H9 (cell line): ENCODE measurements around the gene LLCFC1. TPM values are rescaled to one million over a fixed set of nuclear protein-coding genes. Genes with fewer than 3 reads are reported as not detected.

Experiments used
- DNase-seq: peaks from one replicate; pipeline ENCODE4 v3.0.0-alpha.2; 2017
- H2AFZ ChIP-seq: one replicate; pipeline ENCODE4 v1.6.1; 2013; ENCODE audit warnings: mild to moderate bottlenecking, low read length, control low read depth, moderate library complexity
- H2AK5ac ChIP-seq: 2 replicates; pipeline ENCODE4 v1.6.1; 2013; ENCODE audit warnings: low read length, control low read depth, mixed read lengths; ENCODE audit not compliant: insufficient read length
- H2BK120ac ChIP-seq: one replicate; pipeline ENCODE4 v1.6.1; 2013; ENCODE audit warnings: low read depth, mild to moderate bottlenecking, low read length, control low read depth, inconsistent platforms; ENCODE audit not compliant: poor library complexity, severe bottlenecking
- H2BK12ac ChIP-seq: 2 replicates; pipeline ENCODE4 v1.6.1; 2013; ENCODE audit warnings: low read length, control low read depth, mixed read lengths, low read depth; ENCODE audit not compliant: insufficient read length
- H2BK15ac ChIP-seq: 2 replicates; pipeline ENCODE4 v1.6.1; 2013; ENCODE audit warnings: low read depth, low read length, control low read depth
- H2BK20ac ChIP-seq: one replicate; pipeline ENCODE4 v1.6.1; 2013; ENCODE audit warnings: low read depth, mild to moderate bottlenecking, low read length, control low read depth, inconsistent platforms; ENCODE audit not compliant: poor library complexity, severe bottlenecking
- H2BK5ac ChIP-seq: 2 replicates; pipeline ENCODE4 v1.6.1; 2013; ENCODE audit warnings: low read length, control low read depth, mixed read lengths; ENCODE audit not compliant: insufficient read length
- H3K14ac ChIP-seq: 2 replicates; pipeline ENCODE4 v1.6.1; 2013; ENCODE audit warnings: low read length, control low read depth; ENCODE audit not compliant: insufficient read depth
- H3K18ac ChIP-seq: 2 replicates; pipeline ENCODE4 v1.6.1; 2013; ENCODE audit warnings: low read depth, mild to moderate bottlenecking, mixed read lengths, low read length, control low read depth; ENCODE audit not compliant: insufficient read length
- H3K23ac ChIP-seq: 2 replicates; pipeline ENCODE4 v1.6.1; 2013; ENCODE audit warnings: low read length, control low read depth, mixed read lengths, low read depth; ENCODE audit not compliant: insufficient read length
- H3K23me2 ChIP-seq: 2 replicates; pipeline ENCODE4 v1.6.1; 2013; ENCODE audit warnings: low read depth, mild to moderate bottlenecking, mixed read lengths, low read length, control low read depth; ENCODE audit not compliant: insufficient read length, poor library complexity, severe bottlenecking
- H3K27ac ChIP-seq: 2 replicates; pipeline ENCODE4 v1.5.1; 2013; ENCODE audit warnings: low read length, control low read depth, mixed read lengths, low read depth; ENCODE audit not compliant: insufficient read length
- H3K27me3 ChIP-seq: 2 replicates; pipeline ENCODE4 v1.6.1; 2013; ENCODE audit warnings: low read length, control low read depth, inconsistent platforms; ENCODE audit not compliant: insufficient read depth
- H3K4ac ChIP-seq: 2 replicates; pipeline ENCODE4 v1.6.1; 2013; ENCODE audit warnings: low read depth, mild to moderate bottlenecking, control low read depth, inconsistent platforms, low read length, moderate library complexity
- H3K4me1 ChIP-seq: 2 replicates; pipeline ENCODE4 v1.6.1; 2013; ENCODE audit warnings: low read length, control low read depth, inconsistent platforms; ENCODE audit not compliant: insufficient read depth
- H3K4me2 ChIP-seq: 2 replicates; pipeline ENCODE4 v1.6.1; 2013; ENCODE audit warnings: low read length, control low read depth, mixed read lengths; ENCODE audit not compliant: insufficient read length, insufficient read depth
- H3K56ac ChIP-seq: 2 replicates; pipeline ENCODE4 v1.6.1; 2013; ENCODE audit warnings: low read depth, mild to moderate bottlenecking, mixed read lengths, low read length, control low read depth; ENCODE audit not compliant: insufficient read length
- H3K79me1 ChIP-seq: 2 replicates; pipeline ENCODE4 v1.6.1; 2013; ENCODE audit warnings: low read depth, mild to moderate bottlenecking, moderate library complexity, low read length, control low read depth, inconsistent platforms; ENCODE audit not compliant: insufficient read depth, poor library complexity, severe bottlenecking
- H3K79me2 ChIP-seq: 2 replicates; pipeline ENCODE4 v1.6.1; 2013; ENCODE audit warnings: low read length, control low read depth, inconsistent platforms; ENCODE audit not compliant: insufficient read depth
- H3K9ac ChIP-seq: 2 replicates; pipeline ENCODE4 v1.6.1; 2013; ENCODE audit warnings: low read length, control low read depth, mixed read lengths; ENCODE audit not compliant: insufficient read length; ENCODE audit errors: extremely low read depth
- H3K9me3 ChIP-seq: one replicate; pipeline ENCODE4 v1.6.1; 2013; ENCODE audit warnings: low read depth, low read length, inconsistent platforms; ENCODE audit not compliant: control insufficient read depth
- H3T11ph ChIP-seq: one replicate; pipeline ENCODE4 v1.6.1; 2013; ENCODE audit warnings: mild to moderate bottlenecking, low read length, control low read depth, inconsistent platforms
- H4K20me1 ChIP-seq: one replicate; pipeline ENCODE4 v1.6.1; 2013; ENCODE audit not compliant: control insufficient read depth, insufficient read length, insufficient read depth
- H4K5ac ChIP-seq: 2 replicates; pipeline ENCODE4 v1.6.1; 2013; ENCODE audit warnings: low read depth, mild to moderate bottlenecking, mixed read lengths, low read length, control low read depth; ENCODE audit not compliant: insufficient read length
- H4K8ac ChIP-seq: replicated peaks from 2 replicates; pipeline ENCODE4 v1.6.1; 2013; ENCODE audit warnings: low read length, control low read depth, mixed read lengths, low read depth; ENCODE audit not compliant: insufficient read length
- H4K91ac ChIP-seq: 2 replicates; pipeline ENCODE4 v1.6.1; 2013; ENCODE audit warnings: low read depth, mild to moderate bottlenecking, moderate library complexity, mixed read lengths, low read length, control low read depth; ENCODE audit not compliant: insufficient read length
- H3K27ac Mint-ChIP-seq, 3 experiments: 2 replicates in 2 of 3; 3 replicates in 1 of 3; pipeline ENCODE4 v1.8.0; 2020 to 2021; ENCODE audit warnings: mixed read lengths in 3 of 3, mild to moderate bottlenecking in 1 of 3, moderate library complexity in 1 of 3
- H3K27me3 Mint-ChIP-seq: 2 replicates; pipeline ENCODE4 v1.8.0; 2021; ENCODE audit warnings: low read depth, mild to moderate bottlenecking, moderate library complexity, mixed read lengths
- H3K36me3 Mint-ChIP-seq, 3 experiments: 2 replicates in 2 of 3; 3 replicates in 1 of 3; pipeline ENCODE4 v1.8.0; 2020 to 2021; ENCODE audit warnings: low read depth in 3 of 3, mixed read lengths in 3 of 3; ENCODE audit not compliant: insufficient read depth in 1 of 3
- H3K4me1 Mint-ChIP-seq, 2 experiments: 2 replicates each; pipeline ENCODE4 v1.8.0; 2020; ENCODE audit warnings: mixed read lengths in 2 of 2
- H3K4me3 Mint-ChIP-seq, 2 experiments: 2 replicates in 1 of 2; 3 replicates in 1 of 2; pipeline ENCODE4 v1.8.0; 2020 to 2021; ENCODE audit warnings: mild to moderate bottlenecking in 2 of 2, mixed read lengths in 2 of 2, moderate library complexity in 1 of 2
- H3K9me3 Mint-ChIP-seq, 2 experiments: 2 replicates in 1 of 2; 3 replicates in 1 of 2; pipeline ENCODE4 v1.8.0; 2020; ENCODE audit warnings: mild to moderate bottlenecking in 2 of 2, mixed read lengths in 2 of 2, moderate library complexity in 1 of 2
- CTCF ChIP-seq: fragments of 200-600 bp; sonication (generic); conservative IDR thresholded peaks from 3 replicates; pipeline ENCODE4 v1.8.0; 2021; ENCODE audit warnings: antibody characterized with exemption, mild to moderate bottlenecking
- total RNA-seq: library from RNA; stranded (reverse); gene quantifications from 2 replicates; pipeline ENCODE4 v1.2.1, GENCODE V29; 2021

The LLCFC1 gene
- total RNA-seq, 1 experiment from 2014 or later = not detected

GRCh38 chr7:142954680-142955268 is 15.5 kb downstream of the LLCFC1 start:
- Histone ChIP-seq H2AFZ (no peak overlapping the region), H3K9me3 (no peaks in the 10 kb centered on the region), H3K4me1 (peaks cover 7% of the 10 kb centered on the region; the same call in 1 of the 2 replicates), H3K27me3 (no peaks in the 10 kb centered on the region), H2BK12ac (no peak overlapping the region), H4K91ac (no peak overlapping the region), H3T11ph (no peak overlapping the region), H2BK20ac (no peak overlapping the region), H3K4me2 (no peak overlapping the region), H3K18ac (no peak overlapping the region), H3K79me2 (no peaks in the 10 kb centered on the region), H3K4ac (no peak overlapping the region), H4K8ac (no peak overlapping the region), H2BK5ac (no peak overlapping the region), H3K14ac (no peak overlapping the region), H3K56ac (no peak overlapping the region), H3K79me1 (no peaks in the 10 kb centered on the region), H4K5ac (no peak overlapping the region), H3K23me2 (no peaks in the 10 kb centered on the region), H2BK15ac (no peak overlapping the region), H2AK5ac (no peak overlapping the region), H3K9ac (no peak overlapping the region), H4K20me1 (no peaks in the 10 kb centered on the region), H2BK120ac (no peak overlapping the region), H3K27ac (no peak overlapping the region), H3K23ac (no peak overlapping the region)
- peaks cover 17 to 40% (median 17%) of the 10 kb centered on the region in 3 experiments for H3K36me3 Mint-ChIP-seq
- H3K27me3 Mint-ChIP-seq = peaks cover 10% of the 10 kb centered on the region
- peaks cover 14 to 20% of the 10 kb centered on the region in 2 experiments for H3K9me3 Mint-ChIP-seq
- no peak overlapping the region for H3K4me3 Mint-ChIP-seq
- H3K4me1 Mint-ChIP-seq = peaks cover 26 to 27% of the 10 kb centered on the region in 2 experiments
- TF ChIP-seq CTCF = no peak
- no peak overlapping the region for H3K27ac Mint-ChIP-seq
- DNase-seq = no peak
